GM18517 (cell line): ENCODE data around the gene PRDM12.

Experiments used
- ATAC-seq: cut with Tn5 transposase; IDR thresholded peaks from one replicate; pipeline ENCODE4 v1.9.1; 2021; ENCODE audit warnings: mild to moderate bottlenecking, moderate library complexity; ENCODE audit not compliant: unreplicated experiment

The PRDM12 gene

GRCh38 chr9:130687615-130688014 is 23.2 kb downstream of the PRDM12 start:
- ATAC-seq = no peak

- no peak for ATAC-seq
Measured at GRCh38 chr9:130688072-130688471, 23.7 kb downstream of the PRDM12 start.

GRCh38 chr9:130689572-130689936 is 25.2 kb downstream of the PRDM12 start:
- ATAC-seq = no peak

GRCh38 chr9:130689937-130690700 is 25.7 kb downstream of the PRDM12 start:
- ATAC-seq = no peak

DNA sequence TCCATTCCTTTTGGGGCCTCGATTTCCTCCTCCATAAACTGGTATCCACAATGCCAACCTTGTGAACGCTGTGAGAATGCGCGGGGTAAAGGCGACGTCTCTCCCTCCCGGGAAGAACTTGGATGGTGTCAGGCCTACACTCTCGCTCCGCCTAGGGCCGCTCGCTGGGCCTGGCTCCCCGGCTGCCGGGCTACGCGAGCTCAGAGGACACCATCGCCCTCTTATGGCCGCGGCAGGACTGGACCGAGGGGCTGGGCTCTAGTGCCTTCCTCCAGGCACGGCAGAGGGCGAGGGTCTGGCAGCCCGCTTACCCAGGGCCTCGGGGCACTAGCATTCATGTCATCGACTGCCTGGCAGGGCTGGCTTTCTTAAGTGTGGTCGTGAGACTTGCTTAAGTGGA is 27.9 kb downstream of the PRDM12 start:
- no peak for ATAC-seq

DNA sequence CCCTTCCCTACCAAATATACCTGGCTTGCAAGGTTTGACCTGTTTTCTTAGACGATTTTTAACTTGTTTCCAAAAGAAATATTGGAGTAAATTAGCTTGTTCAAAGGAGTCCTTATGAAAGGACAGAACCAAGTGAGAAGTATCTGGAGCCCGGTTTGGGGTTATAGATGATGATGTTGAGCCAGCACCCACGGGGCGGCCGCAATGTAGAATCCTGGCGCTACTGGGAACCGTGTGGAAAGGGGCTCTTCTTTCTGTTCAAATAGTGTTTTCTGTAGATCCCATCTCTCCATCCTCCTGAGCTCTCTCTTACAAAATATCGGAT is 28.7 kb downstream of the PRDM12 start:
- no peak for ATAC-seq

DNA sequence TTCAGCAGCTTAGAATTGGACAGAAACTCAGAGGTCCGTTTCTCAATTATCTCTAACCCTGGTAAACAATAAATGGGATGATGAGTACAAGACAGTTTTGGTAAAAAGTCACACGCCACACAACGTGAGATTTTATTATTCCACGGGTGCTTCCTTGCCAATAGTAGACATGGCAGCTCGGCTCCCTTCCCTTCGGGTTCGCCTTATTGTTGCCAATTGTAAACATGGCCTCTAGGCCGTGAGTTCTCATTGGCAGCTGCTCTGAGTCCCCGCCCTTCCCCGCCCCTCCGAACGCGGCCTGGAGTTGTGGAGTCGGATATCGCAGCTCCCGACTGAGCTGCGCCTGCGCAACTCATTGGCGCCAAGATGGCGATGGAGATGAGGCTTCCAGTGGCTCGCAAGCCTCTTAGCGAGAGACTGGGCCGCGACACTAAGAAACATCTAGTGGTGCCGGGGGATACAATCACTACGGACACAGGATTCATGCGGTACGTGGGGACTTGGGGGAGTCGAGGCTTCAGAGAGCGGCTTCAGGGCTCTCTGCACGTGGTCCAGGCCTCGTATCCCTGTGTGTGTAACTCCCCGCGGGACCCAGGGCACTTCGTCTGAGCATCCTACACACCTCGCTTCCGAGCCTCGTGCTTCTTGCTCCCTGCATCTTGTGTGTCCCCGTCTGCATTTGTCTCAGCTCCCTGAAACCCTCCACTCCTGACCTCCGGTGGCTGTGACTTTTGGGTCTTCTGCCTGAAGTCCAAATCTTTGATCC is 29.2 kb downstream of the PRDM12 start, which contains the start of gene EXOSC2:
Gene EXOSC2, plus strand, starts transcription at position 355 of the 766 bp plus-strand sequence. Its CDS starts 12 bp downstream, at position 367.
- ATAC-seq = peak; percentile 79

GRCh38 chr9:130694205-130694604 is 29.8 kb downstream of the PRDM12 start:
- ATAC-seq = no peak

- no peak for ATAC-seq
Measured at GRCh38 chr9:130696139-130696650, 31.8 kb downstream of the PRDM12 start.

DNA sequence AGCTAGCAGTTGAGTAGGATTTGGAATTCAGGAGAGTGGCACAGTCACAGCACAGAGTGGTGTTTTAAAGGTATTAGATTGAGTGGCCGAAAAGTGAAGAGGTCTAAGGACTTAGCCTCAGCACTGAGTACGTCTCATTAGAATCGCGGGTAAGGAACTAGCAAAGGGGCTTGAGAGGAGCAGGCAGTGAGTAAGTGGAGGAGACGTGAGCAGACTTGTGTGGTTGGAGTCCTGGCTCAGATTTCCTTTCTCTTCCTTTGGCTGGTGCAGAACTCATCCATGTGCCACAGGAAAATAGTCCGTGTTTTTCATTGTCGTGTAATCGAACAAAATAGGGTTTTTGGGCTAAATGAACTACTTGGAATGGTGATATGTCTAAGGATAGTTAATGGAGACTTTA is 32.6 kb downstream of the PRDM12 start:
- ATAC-seq = no peak

- no peak for ATAC-seq
Measured at GRCh38 chr9:130698514-130698913, 34.1 kb downstream of the PRDM12 start.

GRCh38 chr9:130699047-130699446 is 34.7 kb downstream of the PRDM12 start:
- no peak for ATAC-seq

DNA sequence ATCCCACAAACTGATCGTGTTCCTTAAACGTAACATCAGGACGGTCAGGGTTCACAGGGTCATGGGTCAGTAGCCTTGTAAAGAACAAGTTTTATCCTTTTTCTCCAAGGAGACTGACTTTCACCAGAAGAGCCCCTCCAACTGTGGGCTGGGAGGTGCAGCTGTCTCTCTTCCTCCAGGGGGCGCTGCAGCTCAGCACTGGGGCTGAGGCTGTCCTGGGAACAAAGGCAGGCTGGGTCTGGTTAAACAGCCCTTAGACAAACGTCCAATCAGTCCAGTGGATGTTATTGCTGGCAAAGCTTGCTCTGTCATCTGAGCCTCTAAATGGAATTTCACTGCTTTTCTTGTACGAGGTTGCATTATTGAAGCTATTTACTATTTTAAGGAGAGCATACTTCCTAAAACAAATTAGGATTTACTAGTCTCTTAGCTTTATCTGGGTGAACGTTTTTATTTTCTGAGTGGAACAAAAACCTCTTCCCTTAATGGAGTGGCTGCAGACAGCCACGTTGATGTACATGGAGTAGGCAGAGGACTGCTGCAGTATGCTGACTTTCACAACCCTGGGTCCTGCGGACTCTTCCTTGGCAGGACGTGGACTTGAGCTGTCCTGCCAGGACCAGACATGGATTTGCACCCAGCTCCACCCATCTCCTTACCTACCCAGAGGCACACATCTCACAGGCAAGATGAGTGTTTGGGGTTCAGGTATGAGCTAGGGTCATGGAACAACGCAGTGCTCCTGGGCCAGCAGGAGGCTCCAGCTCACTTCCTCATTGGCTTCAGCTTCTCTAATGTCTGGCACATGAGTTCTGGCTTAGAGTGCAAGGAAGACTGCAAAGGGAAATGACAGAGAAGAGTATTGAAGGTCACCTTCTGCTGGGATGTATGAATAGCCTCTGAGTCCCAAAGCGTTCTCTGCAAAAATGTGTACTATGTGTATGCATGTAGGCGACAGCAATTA is 36.9 kb downstream of the PRDM12 start:
- no peak for ATAC-seq

DNA sequence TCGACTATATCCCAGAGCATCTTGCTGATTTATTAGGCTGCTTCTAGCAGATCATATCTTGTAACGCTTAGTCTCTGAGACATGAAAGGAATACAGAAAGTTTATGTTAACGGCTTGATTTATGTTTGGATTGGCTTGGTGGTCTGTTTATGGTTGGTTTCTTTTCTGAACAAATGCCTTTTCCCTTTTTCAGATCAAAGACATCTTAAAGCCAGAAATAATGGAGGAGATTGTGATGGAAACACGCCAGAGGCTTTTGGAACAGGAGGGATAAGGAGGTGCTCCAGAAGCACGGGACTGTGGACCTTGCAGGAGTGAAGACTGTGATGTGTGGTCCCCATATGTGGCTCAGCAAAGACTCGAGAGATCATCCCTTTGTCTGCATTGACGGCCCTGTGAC is 39.1 kb downstream of the PRDM12 start:
- ATAC-seq = no peak

GRCh38 chr9:130707225-130707976 is 43.0 kb downstream of the PRDM12 start:
- no peak for ATAC-seq

- no peak for ATAC-seq
Measured at GRCh38 chr9:130710822-130711352, 46.5 kb downstream of the PRDM12 start.

GRCh38 chr9:130711469-130711868 is 47.1 kb downstream of the PRDM12 start:
- ATAC-seq = no peak

GRCh38 chr9:130712564-130713285 is 48.3 kb downstream of the PRDM12 start:
- ATAC-seq = peak; percentile 93

- ATAC-seq = no peak
Measured at GRCh38 chr9:130713286-130713960, 49.0 kb downstream of the PRDM12 start.
